Fibroblast of lung (primary cell): Measurements from ENCODE around the gene SBF2. TPM values are rescaled to one million over a fixed set of nuclear protein-coding genes. Genes with fewer than 3 reads are reported as not detected.

Source experiments
- DNase-seq, 2 donors: peaks; one replicate each; pipeline versions ENCODE4 v3.0.0 to v3.0.0-alpha.2; 2010; ENCODE audit warnings: low read depth in 2 of 2
- H2AFZ ChIP-seq: 2 replicates; pipeline ENCODE4 v1.5.1; 2012; ENCODE audit warnings: low read length, control low read depth, inconsistent platforms
- H3K27ac ChIP-seq: 2 replicates; pipeline ENCODE4 v1.5.1; 2011; ENCODE audit warnings: low read length, control low read depth; ENCODE audit not compliant: insufficient read depth
- H3K27me3 ChIP-seq: 2 replicates; pipeline ENCODE4 v1.5.1; 2011; ENCODE audit warnings: mild to moderate bottlenecking, low read length; ENCODE audit not compliant: control insufficient read depth, insufficient read depth
- H3K36me3 ChIP-seq: 2 replicates; pipeline ENCODE4 v1.5.1; 2011; ENCODE audit warnings: low read length; ENCODE audit not compliant: control insufficient read depth, insufficient read depth
- H3K4me1 ChIP-seq: 2 replicates; pipeline ENCODE4 v1.5.1; 2011; ENCODE audit warnings: low read length; ENCODE audit not compliant: control insufficient read depth, insufficient read depth; ENCODE audit errors: extremely low read depth
- H3K4me2 ChIP-seq: 2 replicates; pipeline ENCODE4 v1.5.1; 2011; ENCODE audit warnings: low read length, control low read depth; ENCODE audit not compliant: insufficient read depth; ENCODE audit errors: extremely low read depth
- H3K4me3 ChIP-seq, 4 experiments: fragments of 200-600 bp in 1 of 4; sonication (generic) in 1 of 4; replicated peaks in 1 of 4; 2 replicates each; pipeline ENCODE4 v1.5.1; 2011 to 2016; ENCODE audit warnings: low read length in 4 of 4, low read depth in 3 of 4, mild to moderate bottlenecking in 3 of 4, control low read depth in 2 of 4, inconsistent platforms in 1 of 4, mixed read lengths in 1 of 4; ENCODE audit not compliant: insufficient read depth in 1 of 4; ENCODE audit errors: control extremely low read depth in 1 of 4
- H3K79me2 ChIP-seq: 2 replicates; pipeline ENCODE4 v1.5.1; 2012; ENCODE audit warnings: mild to moderate bottlenecking, low read length, inconsistent platforms; ENCODE audit not compliant: control insufficient read depth, insufficient read depth
- H3K9ac ChIP-seq: 2 replicates; pipeline ENCODE4 v1.5.1; 2011; ENCODE audit warnings: mild to moderate bottlenecking, low read length, control low read depth; ENCODE audit not compliant: insufficient read depth
- H3K9me3 ChIP-seq: 2 replicates; pipeline ENCODE4 v1.5.1; 2012; ENCODE audit warnings: low read depth, low read length; ENCODE audit not compliant: control insufficient read depth, insufficient read depth
- H4K20me1 ChIP-seq: 2 replicates; pipeline ENCODE4 v1.5.1; 2011; ENCODE audit warnings: low read length; ENCODE audit not compliant: control insufficient read depth, insufficient read depth; ENCODE audit errors: extremely low read depth
- EZH2 ChIP-seq: IDR thresholded peaks from 2 replicates; pipeline ENCODE4 v1.5.1; 2012; ENCODE audit warnings: low read length, control low read depth, mild to moderate bottlenecking; ENCODE audit errors: missing control alignments
- polyA plus RNA-seq, 2 donors: library from polyadenylated mRNA; depleted of rRNA in 1 of 2; stranded (reverse) in 1 of 2; unstranded in 1 of 2; fragments of >200 nt; gene quantifications; 2 replicates each; pipeline ENCODE4 v1.2.1, GENCODE V29; 2011 to 2012; ENCODE audit warnings: missing spikeins in 1 of 2
- total RNA-seq: library from RNA; depleted of rRNA; stranded (reverse); fragments of >200 nt; gene quantifications from 2 replicates; pipeline ENCODE4 v1.2.1, GENCODE V29; 2014
- TF ChIP-seq, protein P1 (sequence below), 2 donors: IDR thresholded peaks in 1 of 2; conservative IDR thresholded peaks in 1 of 2; 1 replicate in 1 of 2; 2 replicates in 1 of 2; pipeline ENCODE4 v1.5.1; 2011 to 2012; ENCODE audit warnings: low read length in 2 of 2, control low read depth in 1 of 2, inconsistent platforms in 1 of 2, low read depth in 1 of 2, mild to moderate bottlenecking in 1 of 2

The SBF2 gene
- total and polyA plus RNA-seq, 2 donors (not counting 1 experiment from before 2014, with no cell fraction given) = 69.4 to 95.9 TPM

DNA sequence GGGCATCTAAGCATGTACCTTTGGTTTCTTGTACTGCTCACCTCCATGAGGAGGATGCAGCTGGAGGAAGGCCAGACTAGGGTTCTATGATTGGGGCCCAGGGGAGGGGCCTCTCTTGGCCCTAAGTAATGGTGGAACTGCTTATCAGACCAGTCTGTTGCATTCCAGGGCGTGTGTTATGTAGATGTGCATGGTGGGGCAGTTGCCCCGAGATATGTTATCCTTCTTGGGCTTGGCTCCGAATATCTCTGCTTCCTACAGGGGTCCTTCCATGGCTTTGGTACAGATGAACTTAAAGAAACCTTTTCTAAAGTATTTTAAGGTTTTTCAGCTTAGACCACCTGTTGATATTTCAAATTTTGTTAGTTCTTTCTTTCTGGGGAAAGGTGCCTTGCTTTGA lies 504.1 kb downstream of the SBF2 start:
- Histone ChIP-seq H3K9ac (no peak overlapping the region), H3K27me3 (no peaks in the 10 kb centered on the region), H3K79me2 (no peaks in the 10 kb centered on the region), H3K9me3 (no peaks in the 10 kb centered on the region), H4K20me1 (no peaks in the 10 kb centered on the region), H3K4me3 (no peak overlapping the region), H3K4me1 (peaks cover 17% of the 10 kb centered on the region), H3K36me3 (peaks cover 6% of the 10 kb centered on the region), H3K27ac (no peak overlapping the region), H2AFZ (no peak overlapping the region), H3K4me2 (no peak overlapping the region)
- TF ChIP-seq, protein P1, sequence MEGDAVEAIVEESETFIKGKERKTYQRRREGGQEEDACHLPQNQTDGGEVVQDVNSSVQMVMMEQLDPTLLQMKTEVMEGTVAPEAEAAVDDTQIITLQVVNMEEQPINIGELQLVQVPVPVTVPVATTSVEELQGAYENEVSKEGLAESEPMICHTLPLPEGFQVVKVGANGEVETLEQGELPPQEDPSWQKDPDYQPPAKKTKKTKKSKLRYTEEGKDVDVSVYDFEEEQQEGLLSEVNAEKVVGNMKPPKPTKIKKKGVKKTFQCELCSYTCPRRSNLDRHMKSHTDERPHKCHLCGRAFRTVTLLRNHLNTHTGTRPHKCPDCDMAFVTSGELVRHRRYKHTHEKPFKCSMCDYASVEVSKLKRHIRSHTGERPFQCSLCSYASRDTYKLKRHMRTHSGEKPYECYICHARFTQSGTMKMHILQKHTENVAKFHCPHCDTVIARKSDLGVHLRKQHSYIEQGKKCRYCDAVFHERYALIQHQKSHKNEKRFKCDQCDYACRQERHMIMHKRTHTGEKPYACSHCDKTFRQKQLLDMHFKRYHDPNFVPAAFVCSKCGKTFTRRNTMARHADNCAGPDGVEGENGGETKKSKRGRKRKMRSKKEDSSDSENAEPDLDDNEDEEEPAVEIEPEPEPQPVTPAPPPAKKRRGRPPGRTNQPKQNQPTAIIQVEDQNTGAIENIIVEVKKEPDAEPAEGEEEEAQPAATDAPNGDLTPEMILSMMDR (conservative IDR thresholded peaks at IDR 0.05 in 1 of 2, IDR thresholded peaks at IDR 0.05 in 1 of 2; ENCODE audit: low read depth in 1 of 2, low read length in 2 of 2) = no peak
- TF ChIP-seq EZH2 = no peak
- no peak for DNase-seq

DNA sequence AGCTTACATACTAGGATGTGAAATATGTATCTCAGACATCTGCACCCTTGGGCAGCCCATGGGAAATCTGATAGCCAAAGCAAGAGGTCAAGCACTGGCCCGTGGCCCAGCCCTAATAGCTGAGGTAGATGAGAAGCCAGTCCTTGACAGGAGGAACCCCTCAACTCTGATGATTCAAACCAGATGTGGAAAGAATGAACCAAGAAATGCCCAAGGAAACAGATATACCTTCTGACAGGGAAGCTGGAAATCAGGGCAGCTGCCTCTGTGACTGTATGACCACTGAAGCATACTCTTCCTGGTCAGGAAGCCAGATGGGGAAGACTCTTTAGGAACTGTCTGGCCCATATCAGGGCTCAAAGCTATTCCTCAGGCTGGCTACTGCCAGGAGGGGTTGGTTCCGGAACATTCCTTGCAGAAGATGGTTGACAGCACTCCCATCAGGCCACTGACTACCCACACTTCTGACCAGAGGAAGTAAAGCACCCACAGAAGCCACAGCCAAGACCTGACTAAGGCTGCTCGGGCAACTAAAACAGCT lies 506.0 kb downstream of the SBF2 start:
- H3K4me1 ChIP-seq = peaks cover 21% of the 10 kb centered on the region
- H3K9me3 ChIP-seq = no peaks in the 10 kb centered on the region
- TF ChIP-seq, protein P1 (conservative IDR thresholded peaks at IDR 0.05 in 1 of 2, IDR thresholded peaks at IDR 0.05 in 1 of 2; ENCODE audit: low read depth in 1 of 2, low read length in 2 of 2) = no peak
- no peak for TF ChIP-seq EZH2
- H4K20me1 ChIP-seq = no peaks in the 10 kb centered on the region
- peaks cover 6% of the 10 kb centered on the region for H3K36me3 ChIP-seq
- no peak overlapping the region for H2AFZ ChIP-seq
- DNase-seq = peak; percentile 89 to 98
- no peak overlapping the region for H3K9ac ChIP-seq
- H3K27ac ChIP-seq = peak overlapping the region; percentile 73
- H3K27me3 ChIP-seq = no peaks in the 10 kb centered on the region
- no peak overlapping the region for H3K4me3 ChIP-seq
- H3K79me2 ChIP-seq = no peaks in the 10 kb centered on the region
- H3K4me2 ChIP-seq = peak overlapping the region; percentile 15

DNA sequence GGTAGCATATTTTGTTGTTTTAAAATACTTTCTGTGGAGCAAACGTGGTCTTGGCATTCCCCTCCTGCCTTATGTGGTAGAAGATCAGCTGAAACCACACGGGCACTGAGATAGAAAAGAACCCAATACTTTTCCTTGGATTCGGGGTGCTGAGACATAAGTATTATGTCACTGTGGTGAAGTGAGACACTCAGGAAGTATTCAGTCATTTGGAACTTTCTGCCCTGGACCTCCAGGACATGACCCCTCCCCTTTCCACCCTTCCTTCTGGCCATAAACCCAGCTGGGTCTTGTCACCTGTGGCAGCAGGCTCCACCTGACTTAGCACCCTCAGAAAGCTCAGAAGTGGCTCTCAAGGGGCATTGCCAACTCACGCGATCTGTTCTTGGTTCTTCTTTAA lies 506.8 kb downstream of the SBF2 start:
- Histone ChIP-seq H3K36me3 (peaks cover 4% of the 10 kb centered on the region), H4K20me1 (no peaks in the 10 kb centered on the region), H3K4me2 (no peak overlapping the region), H3K9me3 (no peaks in the 10 kb centered on the region), H3K4me1 (peaks cover 21% of the 10 kb centered on the region), H3K9ac (no peak overlapping the region), H3K27me3 (no peaks in the 10 kb centered on the region), H3K79me2 (no peaks in the 10 kb centered on the region), H3K4me3 (no peak overlapping the region), H3K27ac (peak overlapping the region; percentile 73), H2AFZ (no peak overlapping the region)
- TF ChIP-seq, protein P1 (conservative IDR thresholded peaks at IDR 0.05 in 1 of 2, IDR thresholded peaks at IDR 0.05 in 1 of 2; ENCODE audit: low read depth in 1 of 2, low read length in 2 of 2) = no peak
- no peak for TF ChIP-seq EZH2
- peak in 1 of 2 donors; percentile 57 for DNase-seq
